ENCODE data around the gene ARID1B. TPM values are rescaled to one million over a fixed set of nuclear protein-coding genes. Genes with fewer than 3 reads are reported as not detected.

The ARID1B gene
- total RNA-seq, result 16.3 and 27.5 TPM in 2 replicates

- Histone ChIP-seq H3K4me3 (ENCODE audit: low read depth, low read length) (peak within 1 kb of the TSS; percentile 72), H3K36me3 (ENCODE audit: control insufficient read depth, insufficient read depth, low read length) (no peaks in the 10 kb centered on the region), H3K27me3 (ENCODE audit: control insufficient read depth, insufficient read depth, low read length) (no peaks in the 10 kb centered on the region)
- FAIRE-seq, result no peak
- no peak for TF ChIP-seq CTCF (IDR thresholded peaks at IDR 0.05; ENCODE audit: insufficient read depth, low read length, severe bottlenecking)
- peak; percentile 40 for DNase-seq (ENCODE audit: low read depth)
Measured at GRCh38 chr6:156776840-156777576, at the start of gene ARID1B. ARID1B (plus strand) TSS chr6:156777378; CDS start chr6:156777681, 303 bp downstream.

DNA sequence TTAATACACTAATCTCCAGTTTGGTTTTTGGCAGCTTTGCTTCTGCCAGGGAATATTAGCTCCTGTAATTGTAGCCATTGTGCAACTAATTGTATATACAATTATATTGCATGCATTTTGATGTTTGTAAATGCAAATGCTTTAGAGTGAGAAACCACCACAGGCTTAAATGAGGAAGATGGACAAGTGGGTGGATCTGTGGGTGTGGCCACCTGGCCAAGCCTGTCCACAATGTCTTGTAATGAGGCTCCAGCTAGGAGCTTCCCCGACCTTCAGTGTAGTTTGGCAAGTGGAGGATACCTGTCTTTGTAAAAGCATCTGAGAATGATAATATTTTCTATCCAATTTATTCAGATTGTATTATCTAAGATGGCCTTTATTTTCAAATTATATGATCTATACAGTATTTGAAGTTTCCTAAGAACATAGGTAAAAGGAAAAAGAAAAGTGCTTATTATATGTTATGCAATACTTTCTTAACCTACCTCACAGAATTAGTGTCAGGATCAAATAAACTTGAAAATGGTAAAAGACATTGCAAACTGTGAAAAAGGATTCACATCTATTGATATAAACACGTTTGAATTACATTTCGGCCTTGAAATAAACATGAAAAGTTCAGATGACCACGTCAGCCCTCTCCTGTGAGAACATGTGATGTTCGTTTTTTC lies 49.3 kb upstream of the ARID1B start:
- TF ChIP-seq CTCF (IDR thresholded peaks at IDR 0.05; ENCODE audit: insufficient read depth, low read length, severe bottlenecking), result no peak
- Histone ChIP-seq H3K4me3 (ENCODE audit: low read depth, low read length) (no peak overlapping the region), H3K36me3 (ENCODE audit: control insufficient read depth, insufficient read depth, low read length) (no peaks in the 10 kb centered on the region), H3K27me3 (ENCODE audit: control insufficient read depth, insufficient read depth, low read length) (no peaks in the 10 kb centered on the region)
- DNase-seq (ENCODE audit: low read depth), result no peak
- no peak for FAIRE-seq

DNA sequence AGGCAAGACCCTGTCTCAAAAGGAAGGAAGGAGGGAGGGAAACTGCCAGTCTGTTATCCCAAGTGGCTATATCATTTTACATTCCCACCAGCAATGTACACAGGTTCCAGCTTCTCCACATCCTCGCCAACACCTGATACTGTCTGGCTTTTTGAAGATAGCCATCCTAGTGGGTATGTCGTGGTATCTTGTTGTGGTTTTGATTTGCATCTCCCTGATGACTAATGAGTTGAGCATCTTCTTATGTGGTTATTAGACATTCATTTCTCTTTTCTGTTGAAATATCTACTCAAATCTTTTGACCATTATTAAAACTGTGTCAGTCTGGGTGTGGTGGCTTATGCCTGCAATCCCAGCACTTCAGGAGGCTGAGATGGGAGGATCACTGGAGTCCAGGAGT lies 47.9 kb upstream of the ARID1B start:
- H3K27me3 ChIP-seq (ENCODE audit: control insufficient read depth, insufficient read depth, low read length), result no peaks in the 10 kb centered on the region
- FAIRE-seq (peak; percentile 13), DNase-seq (ENCODE audit: low read depth) (peak; percentile 80)
- H3K36me3 ChIP-seq (ENCODE audit: control insufficient read depth, insufficient read depth, low read length), result no peaks in the 10 kb centered on the region
- H3K4me3 ChIP-seq (ENCODE audit: low read depth, low read length), result no peak overlapping the region
- TF ChIP-seq CTCF (IDR thresholded peaks at IDR 0.05; ENCODE audit: insufficient read depth, low read length, severe bottlenecking), result no peak

GRCh38 chr6:156731396-156731795 lies 45.8 kb upstream of the ARID1B start:
- DNase-seq (ENCODE audit: low read depth) (peak; percentile 74), FAIRE-seq (no peak)
- TF ChIP-seq CTCF (IDR thresholded peaks at IDR 0.05; ENCODE audit: insufficient read depth, low read length, severe bottlenecking), result no peak
- Histone ChIP-seq H3K36me3 (ENCODE audit: control insufficient read depth, insufficient read depth, low read length) (no peaks in the 10 kb centered on the region), H3K4me3 (ENCODE audit: low read depth, low read length) (no peak overlapping the region), H3K27me3 (ENCODE audit: control insufficient read depth, insufficient read depth, low read length) (no peaks in the 10 kb centered on the region)

DNA sequence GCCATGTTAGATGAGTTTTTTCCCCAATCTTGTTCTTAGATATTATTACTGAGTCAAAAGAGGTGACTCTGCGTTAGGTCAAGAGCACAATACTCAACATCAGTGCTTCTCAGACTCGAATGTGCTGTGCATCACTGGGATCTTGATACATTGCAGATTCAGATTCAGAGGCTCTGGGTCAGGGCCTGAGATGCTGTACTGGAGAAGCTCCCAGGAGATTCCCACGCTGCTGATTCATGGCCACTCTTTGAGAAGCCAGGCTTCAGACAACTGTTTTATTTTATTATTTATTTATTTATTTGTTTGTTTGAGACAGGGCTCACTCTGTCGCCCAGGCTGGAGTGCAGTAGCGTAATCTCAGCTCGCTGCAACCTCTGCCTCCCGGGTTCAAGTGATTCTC lies 41.4 kb upstream of the ARID1B start:
- no peak for FAIRE-seq
- no peak for TF ChIP-seq CTCF (IDR thresholded peaks at IDR 0.05; ENCODE audit: insufficient read depth, low read length, severe bottlenecking)
- H3K27me3 ChIP-seq (ENCODE audit: control insufficient read depth, insufficient read depth, low read length), result no peaks in the 10 kb centered on the region
- no peak overlapping the region for H3K4me3 ChIP-seq (ENCODE audit: low read depth, low read length)
- no peaks in the 10 kb centered on the region for H3K36me3 ChIP-seq (ENCODE audit: control insufficient read depth, insufficient read depth, low read length)
- DNase-seq (ENCODE audit: low read depth), result no peak
